RWPE2 (cell line): ENCODE data around the gene CYP1A1.

ENCODE experiments used
- ATAC-seq: fragments of 200-7000 bp; cut with Tn5 transposase; 3 replicates; pipeline ENCODE4 v1.9.1; 2021; ENCODE audit warnings: low read depth
- DNase-seq: peaks from one replicate; pipeline ENCODE4 v3.0.0-alpha.2; 2020; ENCODE audit warnings: low spot score
- H3K27ac ChIP-seq: fragments of 450-650 bp; 2 replicates; pipeline ENCODE4 v1.5.1; 2017; ENCODE audit warnings: mild to moderate bottlenecking; ENCODE audit not compliant: poor library complexity, severe bottlenecking
- H3K27me3 ChIP-seq: fragments of 250-450 bp; sonication (Bioruptor Pico); 2 replicates; pipeline ENCODE4 v1.5.1; 2021; ENCODE audit warnings: mild to moderate bottlenecking, moderate library complexity; ENCODE audit not compliant: insufficient read depth, poor library complexity, severe bottlenecking
- H3K36me3 ChIP-seq: fragments of 250-450 bp; sonication (Bioruptor Pico); 2 replicates; pipeline ENCODE4 v1.5.1; 2020; ENCODE audit warnings: low read depth, mild to moderate bottlenecking, moderate library complexity
- H3K4me1 ChIP-seq: fragments of 250-450 bp; sonication (Bioruptor Pico); 2 replicates; pipeline ENCODE4 v1.5.1; 2021; ENCODE audit warnings: mild to moderate bottlenecking, moderate library complexity; ENCODE audit not compliant: insufficient read depth, poor library complexity, severe bottlenecking
- H3K4me3 ChIP-seq: fragments of 250-450 bp; sonication (Bioruptor Pico); 2 replicates; pipeline ENCODE4 v1.5.1; 2021; ENCODE audit warnings: mild to moderate bottlenecking, moderate library complexity; ENCODE audit not compliant: severe bottlenecking
- H3K9me3 ChIP-seq: fragments of 250-450 bp; sonication (Bioruptor Pico); 2 replicates; pipeline ENCODE4 v1.5.1; 2021; ENCODE audit warnings: mild to moderate bottlenecking, moderate library complexity; ENCODE audit not compliant: severe bottlenecking
- CTCF ChIP-seq: fragments of 450-650 bp; IDR thresholded peaks from one replicate; pipeline ENCODE4 v1.5.1; 2017; ENCODE audit warnings: mild to moderate bottlenecking, moderate library complexity; ENCODE audit not compliant: poor library complexity, severe bottlenecking

Gene CYP1A1

GRCh38 chr15:74669627-74670026 is 55.7 kb downstream of the CYP1A1 start:
- Histone ChIP-seq H3K4me3 (no peak overlapping the region), H3K4me1 (no peaks in the 10 kb centered on the region), H3K9me3 (no peaks in the 10 kb centered on the region), H3K27me3 (no peaks in the 10 kb centered on the region), H3K36me3 (peaks cover 61% of the 10 kb centered on the region), H3K27ac (no peak overlapping the region)
- no peak for DNase-seq
- TF ChIP-seq CTCF: no peak
- ATAC-seq: no peak
